NT2/D1 (cell line): ENCODE data around the gene SSUH2.

Experiments used
- SUZ12 ChIP-seq: IDR thresholded peaks from 2 replicates; pipeline ENCODE4 v1.6.1; 2011; ENCODE audit not compliant: insufficient read length, insufficient read depth; ENCODE audit errors: extremely low read depth
- YY1 ChIP-seq: IDR thresholded peaks from 2 replicates; pipeline ENCODE4 v1.6.1; 2011; ENCODE audit not compliant: insufficient read length, insufficient read depth
- ZNF274 ChIP-seq: IDR thresholded peaks from 2 replicates; pipeline ENCODE4 v1.6.1; 2011; ENCODE audit warnings: mild to moderate bottlenecking, low read depth, low read length

DNA sequence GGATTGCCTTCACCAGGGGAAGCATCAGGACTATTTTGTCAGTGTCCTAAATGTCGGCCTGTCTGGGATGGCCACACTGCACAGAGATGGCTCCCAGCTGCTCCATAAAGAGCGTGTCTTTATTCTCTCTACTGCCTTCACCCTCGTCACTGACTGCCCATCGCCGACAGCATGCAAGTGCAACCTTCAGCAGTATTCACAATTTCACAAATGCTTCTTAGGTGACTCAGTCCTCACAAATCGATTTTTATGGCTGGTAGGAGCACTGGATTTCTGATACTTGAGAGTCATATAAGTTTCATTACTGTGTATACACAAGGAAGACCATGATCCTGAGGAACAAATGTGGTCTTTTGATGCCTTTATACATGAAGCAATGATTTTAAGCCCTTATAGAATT, 1.1 kb upstream of the SSUH2 start:
- TF ChIP-seq YY1 (no peak), ZNF274 (no peak), SUZ12 (no peak)
